Esophagus squamous epithelium (tissue), 4 donors: Measurements from ENCODE around the gene MYO3B.

ENCODE experiments used
- POLR2A ChIP-seq, 4 donors: fragments of 450-650 bp; IDR thresholded peaks; one replicate each; pipeline ENCODE4 v1.6.1; 2017; ENCODE audit warnings: antibody characterized with exemption in 4 of 4, mild to moderate bottlenecking in 4 of 4, moderate library complexity in 3 of 4
- TF ChIP-seq, protein P1 (sequence below), 6 experiments: fragments of 450-650 bp in 4 of 6; fragments of 200-600 bp in 2 of 6; sonication (generic) in 2 of 6; IDR thresholded peaks; one replicate each; pipeline ENCODE4 v1.5.1; 2016 to 2019; ENCODE audit warnings: antibody characterized with exemption in 6 of 6, mild to moderate bottlenecking in 4 of 6, moderate library complexity in 4 of 6

DNA sequence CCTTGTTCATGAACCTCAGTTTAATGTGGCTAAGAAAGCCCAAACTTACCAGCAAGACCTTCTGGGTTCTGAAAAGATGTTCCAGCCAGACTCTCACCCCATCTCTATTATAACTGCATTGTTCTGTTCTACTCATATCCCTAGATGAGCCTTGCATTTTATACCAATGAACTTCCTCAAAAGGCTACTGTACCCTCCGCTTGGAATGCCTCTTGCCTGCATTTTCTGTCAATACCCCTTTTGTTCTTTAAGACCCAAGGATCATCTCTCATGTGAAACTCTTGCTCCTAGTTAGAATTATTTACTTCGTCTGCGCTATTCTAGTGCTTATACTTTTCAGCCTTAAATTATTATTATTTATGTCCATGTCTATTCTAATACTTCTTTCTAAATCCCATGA, 181.5 kb downstream of the MYO3B start:
- TF ChIP-seq, protein P1, sequence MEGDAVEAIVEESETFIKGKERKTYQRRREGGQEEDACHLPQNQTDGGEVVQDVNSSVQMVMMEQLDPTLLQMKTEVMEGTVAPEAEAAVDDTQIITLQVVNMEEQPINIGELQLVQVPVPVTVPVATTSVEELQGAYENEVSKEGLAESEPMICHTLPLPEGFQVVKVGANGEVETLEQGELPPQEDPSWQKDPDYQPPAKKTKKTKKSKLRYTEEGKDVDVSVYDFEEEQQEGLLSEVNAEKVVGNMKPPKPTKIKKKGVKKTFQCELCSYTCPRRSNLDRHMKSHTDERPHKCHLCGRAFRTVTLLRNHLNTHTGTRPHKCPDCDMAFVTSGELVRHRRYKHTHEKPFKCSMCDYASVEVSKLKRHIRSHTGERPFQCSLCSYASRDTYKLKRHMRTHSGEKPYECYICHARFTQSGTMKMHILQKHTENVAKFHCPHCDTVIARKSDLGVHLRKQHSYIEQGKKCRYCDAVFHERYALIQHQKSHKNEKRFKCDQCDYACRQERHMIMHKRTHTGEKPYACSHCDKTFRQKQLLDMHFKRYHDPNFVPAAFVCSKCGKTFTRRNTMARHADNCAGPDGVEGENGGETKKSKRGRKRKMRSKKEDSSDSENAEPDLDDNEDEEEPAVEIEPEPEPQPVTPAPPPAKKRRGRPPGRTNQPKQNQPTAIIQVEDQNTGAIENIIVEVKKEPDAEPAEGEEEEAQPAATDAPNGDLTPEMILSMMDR (IDR thresholded peaks at IDR 0.05) = no peak
- no peak for TF ChIP-seq POLR2A (IDR thresholded peaks at IDR 0.05)
